Duodenal mucosa (tissue), 2 donors: ENCODE measurements around the gene KCNK13.
"Not testable (repeated sequence)": the region's sequence is repeated elsewhere in the genome, so short reads cannot be mapped to it uniquely, and the experiment has no call there.

Experiments used
- H3K27ac ChIP-seq: one replicate; pipeline ENCODE4 v1.7.0; 2013; ENCODE audit warnings: low read depth, low read length
- H3K27me3 ChIP-seq, 2 donors: one replicate each; pipeline ENCODE4 v1.7.0; 2013; ENCODE audit warnings: low read length in 2 of 2, control low read depth in 1 of 2; ENCODE audit not compliant: insufficient read depth in 2 of 2, control insufficient read depth in 1 of 2
- H3K36me3 ChIP-seq, 2 donors: one replicate each; pipeline ENCODE4 v1.7.0; 2013; ENCODE audit warnings: low read length in 2 of 2, control low read depth in 1 of 2; ENCODE audit not compliant: insufficient read depth in 2 of 2, control insufficient read depth in 1 of 2
- H3K4me1 ChIP-seq, 2 donors: one replicate each; pipeline ENCODE4 v1.7.0; 2013; ENCODE audit warnings: low read length in 2 of 2, control low read depth in 1 of 2; ENCODE audit not compliant: insufficient read depth in 2 of 2, control insufficient read depth in 1 of 2
- H3K4me3 ChIP-seq, 2 donors: one replicate each; pipeline ENCODE4 v1.7.0; 2013; ENCODE audit warnings: low read length in 2 of 2, low read depth in 1 of 2
- H3K9ac ChIP-seq, 2 donors: one replicate each; pipeline ENCODE4 v1.7.0; 2013; ENCODE audit warnings: low read length in 2 of 2, low read depth in 1 of 2
- H3K9me3 ChIP-seq, 2 donors: one replicate each; pipeline ENCODE4 v1.7.0; 2013; ENCODE audit warnings: low read length in 2 of 2, control low read depth in 1 of 2; ENCODE audit not compliant: control insufficient read depth in 1 of 2

The KCNK13 gene

GRCh38 chr14:90060312-90060964, 1.4 kb upstream of the KCNK13 start:
- H3K9ac ChIP-seq, result no peak overlapping the region
- H3K4me1 ChIP-seq, result peaks cover 8 to 20% of the 10 kb centered on the region in 2 donors
- peaks cover 43 to 47% of the 10 kb centered on the region in 2 donors for H3K27me3 ChIP-seq
- no peaks in the 10 kb centered on the region for H3K36me3 ChIP-seq
- H3K27ac ChIP-seq, result no peak overlapping the region
- H3K9me3 ChIP-seq, result no peaks in the 10 kb centered on the region
- H3K4me3 ChIP-seq, result peak overlapping the region; percentile 52 to 53

GRCh38 chr14:90060965-90061684, 669 bp upstream of the KCNK13 start:
- no peak overlapping the region for H3K27ac ChIP-seq
- H3K36me3 ChIP-seq, result no peaks in the 10 kb centered on the region
- no peaks in the 10 kb centered on the region for H3K9me3 ChIP-seq
- H3K9ac ChIP-seq, result no peak overlapping the region
- H3K4me3 ChIP-seq, result peak overlapping the region; percentile 52 to 53
- peaks cover 8 to 20% of the 10 kb centered on the region in 2 donors for H3K4me1 ChIP-seq
- peaks cover 46 to 47% of the 10 kb centered on the region in 2 donors for H3K27me3 ChIP-seq

DNA sequence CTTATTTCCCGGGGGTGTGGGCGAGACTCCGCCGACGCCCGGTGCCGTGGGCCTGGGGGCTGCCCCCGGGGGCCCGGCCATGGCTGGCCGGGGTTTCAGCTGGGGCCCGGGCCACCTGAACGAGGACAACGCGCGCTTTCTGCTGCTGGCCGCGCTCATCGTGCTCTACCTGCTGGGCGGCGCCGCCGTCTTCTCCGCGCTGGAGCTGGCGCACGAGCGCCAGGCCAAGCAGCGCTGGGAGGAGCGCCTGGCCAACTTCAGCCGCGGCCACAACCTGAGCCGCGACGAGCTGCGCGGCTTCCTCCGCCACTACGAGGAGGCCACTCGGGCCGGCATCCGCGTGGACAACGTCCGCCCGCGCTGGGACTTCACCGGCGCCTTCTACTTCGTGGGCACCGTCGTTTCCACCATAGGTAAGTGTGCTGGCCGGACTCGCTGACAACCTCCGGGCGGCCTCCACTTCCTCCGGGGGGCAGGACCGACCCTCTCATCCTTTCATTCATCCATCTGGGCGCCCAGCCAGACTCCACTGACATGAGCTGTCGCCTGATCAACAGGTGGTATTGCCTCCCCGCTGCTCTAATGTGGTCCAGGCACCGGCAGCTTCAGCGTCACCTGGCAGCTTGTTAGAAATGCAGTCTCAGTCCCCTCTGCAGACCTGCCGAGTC, 467 bp downstream of the KCNK13 start:
- Histone ChIP-seq H3K4me1 (peaks cover 8 to 20% of the 10 kb centered on the region in 2 donors), H3K36me3 (no peaks in the 10 kb centered on the region), H3K9ac (no peak overlapping the region), H3K9me3 (no peaks in the 10 kb centered on the region), H3K27ac (no peak overlapping the region), H3K27me3 (peaks cover 43 to 46% of the 10 kb centered on the region in 2 donors), H3K4me3 (peak overlapping the region; percentile 26 to 54)

- H3K4me1 ChIP-seq, result peaks cover 8 to 20% of the 10 kb centered on the region in 2 donors
- peak overlapping the region; percentile 26 to 54 for H3K4me3 ChIP-seq
- peaks cover 43 to 46% of the 10 kb centered on the region in 2 donors for H3K27me3 ChIP-seq
- no peak overlapping the region for H3K9ac ChIP-seq
- H3K9me3 ChIP-seq, result no peaks in the 10 kb centered on the region
- no peak overlapping the region for H3K27ac ChIP-seq
- no peaks in the 10 kb centered on the region for H3K36me3 ChIP-seq
These were observed 1.2 kb downstream of the KCNK13 start for GRCh38 chr14:90062822-90063539.

- no peaks in the 10 kb centered on the region for H3K9me3 ChIP-seq
- no peak overlapping the region for H3K9ac ChIP-seq
- H3K27ac ChIP-seq, result no peak overlapping the region
- H3K4me1 ChIP-seq, result no peaks in the 10 kb centered on the region
- H3K4me3 ChIP-seq, result no peak overlapping the region
- peaks cover 0 to 7% of the 10 kb centered on the region in 2 donors for H3K27me3 ChIP-seq
- no peaks in the 10 kb centered on the region for H3K36me3 ChIP-seq
These were observed 10.6 kb downstream of the KCNK13 start for GRCh38 chr14:90072350-90072749.

- no peaks in the 10 kb centered on the region for H3K36me3 ChIP-seq
- no peak overlapping the region for H3K9ac ChIP-seq
- H3K4me3 ChIP-seq, result no peak overlapping the region
- no peaks in the 10 kb centered on the region for H3K9me3 ChIP-seq
- H3K27me3 ChIP-seq, result no peaks in the 10 kb centered on the region
- H3K4me1 ChIP-seq, result no peaks in the 10 kb centered on the region
- no peak overlapping the region for H3K27ac ChIP-seq
These were observed 17.8 kb downstream of the KCNK13 start for GRCh38 chr14:90079576-90079975.

GRCh38 chr14:90087433-90087832, 25.6 kb downstream of the KCNK13 start:
- H3K27me3 ChIP-seq, result no peaks in the 10 kb centered on the region
- no peak overlapping the region for H3K4me3 ChIP-seq
- no peak overlapping the region for H3K9ac ChIP-seq
- H3K27ac ChIP-seq, result no peak overlapping the region
- no peaks in the 10 kb centered on the region for H3K36me3 ChIP-seq
- no peaks in the 10 kb centered on the region for H3K9me3 ChIP-seq
- no peaks in the 10 kb centered on the region for H3K4me1 ChIP-seq

DNA sequence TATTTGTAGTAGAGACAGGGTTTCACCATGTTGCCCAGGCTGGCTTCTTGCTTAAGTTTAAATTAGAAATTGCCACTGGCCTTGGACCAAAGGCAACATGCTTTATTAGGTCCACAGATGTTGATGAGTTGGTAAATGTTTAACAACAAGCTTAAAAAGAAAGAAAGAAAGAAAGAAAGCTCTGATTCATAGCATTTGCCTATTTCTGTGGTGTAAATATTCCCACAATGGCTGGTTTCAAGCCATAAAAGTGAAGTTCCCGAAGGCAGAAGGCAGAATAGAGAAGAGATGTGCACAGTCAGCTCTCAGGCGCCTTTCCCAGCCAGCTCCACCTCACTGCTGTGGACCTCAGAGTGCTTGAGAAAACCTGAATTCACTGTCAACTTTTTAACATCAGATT, 26.4 kb downstream of the KCNK13 start:
- Histone ChIP-seq H3K4me3 (no peak overlapping the region), H3K9ac (no peak overlapping the region), H3K27me3 (no peaks in the 10 kb centered on the region), H3K9me3 (no peaks in the 10 kb centered on the region), H3K36me3 (no peaks in the 10 kb centered on the region), H3K27ac (no peak overlapping the region), H3K4me1 (no peaks in the 10 kb centered on the region)

- H3K4me3 ChIP-seq, H3K36me3 ChIP-seq, H3K4me1 ChIP-seq, H3K9ac ChIP-seq, H3K9me3 ChIP-seq, H3K27me3 ChIP-seq, H3K27ac ChIP-seq: not testable (repeated sequence)
These were observed 27.7 kb downstream of the KCNK13 start for GRCh38 chr14:90089486-90089885.

DNA sequence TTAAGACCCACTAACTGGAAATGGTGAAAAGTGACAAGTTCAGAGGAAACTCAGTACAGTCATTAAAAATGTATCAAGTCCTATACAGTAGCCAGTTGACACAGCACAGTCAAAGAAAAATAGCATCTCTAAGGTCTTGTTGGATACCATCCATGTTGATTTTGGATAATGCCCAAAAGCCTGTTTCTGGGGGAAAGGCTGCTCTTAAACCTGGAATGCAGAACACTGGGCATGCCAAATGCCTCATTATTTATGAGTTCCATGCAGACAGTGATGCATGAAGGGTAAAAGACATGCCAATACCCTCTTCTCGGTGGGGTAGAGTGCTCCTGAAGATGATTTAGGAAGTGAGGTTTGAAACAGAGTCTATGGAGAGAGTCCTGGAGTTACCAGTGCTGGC, 29.6 kb downstream of the KCNK13 start:
- Histone ChIP-seq H3K9me3 (no peaks in the 10 kb centered on the region), H3K4me3 (no peak overlapping the region), H3K4me1 (no peaks in the 10 kb centered on the region), H3K36me3 (no peaks in the 10 kb centered on the region), H3K27ac (no peak overlapping the region), H3K9ac (no peak overlapping the region), H3K27me3 (no peaks in the 10 kb centered on the region)
